Parathyroid adenoma (tissue), 2 donors: ENCODE results near the gene IRGQ.
A peak's percentile ranks its signal among the peaks of the same experiment; 100 is the strongest.

Experiments used
- H2AFZ ChIP-seq: fragments of 300-600 bp; sonication (generic); one replicate; pipeline ENCODE4 v1.7.0; 2017; ENCODE audit warnings: antibody characterized with exemption, mild to moderate bottlenecking
- H3K27ac ChIP-seq: fragments of 300-600 bp; sonication (generic); one replicate; pipeline ENCODE4 v1.7.0; 2017
- H3K27me3 ChIP-seq: fragments of 300-600 bp; sonication (generic); one replicate; pipeline ENCODE4 v1.7.0; 2017; ENCODE audit warnings: low read length; ENCODE audit not compliant: control insufficient read depth, insufficient read depth
- H3K36me3 ChIP-seq: fragments of 300-600 bp; sonication (generic); one replicate; pipeline ENCODE4 v1.7.0; 2017; ENCODE audit warnings: low read length; ENCODE audit not compliant: control insufficient read depth, insufficient read depth
- H3K4me1 ChIP-seq: fragments of 300-600 bp; sonication (generic); one replicate; pipeline ENCODE4 v1.7.0; 2017; ENCODE audit warnings: control low read depth
- H3K4me2 ChIP-seq: fragments of 300-600 bp; sonication (generic); one replicate; pipeline ENCODE4 v1.7.0; 2017; ENCODE audit warnings: low read length
- H3K4me3 ChIP-seq: fragments of 300-600 bp; sonication (generic); one replicate; pipeline ENCODE4 v1.7.0; 2017; ENCODE audit warnings: low read depth, low read length
- H3K79me2 ChIP-seq: fragments of 300-600 bp; sonication (generic); one replicate; pipeline ENCODE4 v1.7.0; 2017; ENCODE audit warnings: control low read depth
- H3K9ac ChIP-seq: fragments of 300-600 bp; sonication (generic); one replicate; pipeline ENCODE4 v1.7.0; 2017; ENCODE audit warnings: mild to moderate bottlenecking
- H3K9me3 ChIP-seq: fragments of 300-600 bp; sonication (generic); one replicate; pipeline ENCODE4 v1.7.0; 2017; ENCODE audit warnings: low read length; ENCODE audit not compliant: control insufficient read depth
- CTCF ChIP-seq: fragments of 300-600 bp; sonication (generic); IDR thresholded peaks from one replicate; pipeline ENCODE4 v1.7.0; 2017; ENCODE audit warnings: antibody characterized with exemption, mild to moderate bottlenecking
- donor health status: primary hyperparathyroidism.

The IRGQ gene

DNA sequence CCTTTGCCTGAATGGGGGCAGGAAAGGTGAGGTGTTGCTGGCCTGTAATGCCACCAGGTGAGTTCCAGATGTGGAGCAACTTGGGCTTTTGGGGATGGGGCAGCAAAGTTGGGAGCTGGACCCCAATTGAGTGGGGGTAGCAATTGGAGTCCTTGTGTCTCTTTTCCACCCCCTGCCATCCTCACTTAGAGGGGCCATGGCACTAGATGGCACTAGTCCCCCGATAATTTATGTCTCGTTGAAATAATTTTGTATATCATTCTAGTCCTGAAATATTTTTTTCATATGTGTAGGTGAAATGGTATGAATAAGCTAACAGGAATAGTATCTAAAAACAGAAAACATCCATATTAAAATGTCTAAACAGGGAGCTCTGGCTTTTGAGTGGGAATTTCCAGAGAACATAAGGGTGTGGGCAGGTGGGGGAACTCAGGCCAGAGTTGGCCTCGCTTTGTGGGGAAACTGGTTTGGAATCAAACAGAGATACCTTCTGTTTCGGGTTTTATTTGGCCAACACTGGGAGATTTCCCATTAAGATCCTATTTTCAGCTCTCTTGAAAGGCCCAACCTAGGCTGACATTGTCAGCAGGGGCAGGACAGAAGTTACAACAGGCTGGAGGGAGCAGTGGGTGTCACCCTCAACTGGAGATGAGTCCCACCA lies 3.8 kb upstream of the IRGQ start:
- no peaks in the 10 kb centered on the region for H3K9me3 ChIP-seq
- H3K79me2 ChIP-seq, result peaks cover 9% of the 10 kb centered on the region
- no peaks in the 10 kb centered on the region for H3K36me3 ChIP-seq
- H3K4me3 ChIP-seq, result no peak overlapping the region
- no peak overlapping the region for H3K4me2 ChIP-seq
- H3K9ac ChIP-seq, result no peak overlapping the region
- no peak overlapping the region for H2AFZ ChIP-seq
- no peaks in the 10 kb centered on the region for H3K27me3 ChIP-seq
- TF ChIP-seq CTCF, result no peak
- H3K27ac ChIP-seq, result no peak overlapping the region
- H3K4me1 ChIP-seq, result peaks cover 11% of the 10 kb centered on the region

DNA sequence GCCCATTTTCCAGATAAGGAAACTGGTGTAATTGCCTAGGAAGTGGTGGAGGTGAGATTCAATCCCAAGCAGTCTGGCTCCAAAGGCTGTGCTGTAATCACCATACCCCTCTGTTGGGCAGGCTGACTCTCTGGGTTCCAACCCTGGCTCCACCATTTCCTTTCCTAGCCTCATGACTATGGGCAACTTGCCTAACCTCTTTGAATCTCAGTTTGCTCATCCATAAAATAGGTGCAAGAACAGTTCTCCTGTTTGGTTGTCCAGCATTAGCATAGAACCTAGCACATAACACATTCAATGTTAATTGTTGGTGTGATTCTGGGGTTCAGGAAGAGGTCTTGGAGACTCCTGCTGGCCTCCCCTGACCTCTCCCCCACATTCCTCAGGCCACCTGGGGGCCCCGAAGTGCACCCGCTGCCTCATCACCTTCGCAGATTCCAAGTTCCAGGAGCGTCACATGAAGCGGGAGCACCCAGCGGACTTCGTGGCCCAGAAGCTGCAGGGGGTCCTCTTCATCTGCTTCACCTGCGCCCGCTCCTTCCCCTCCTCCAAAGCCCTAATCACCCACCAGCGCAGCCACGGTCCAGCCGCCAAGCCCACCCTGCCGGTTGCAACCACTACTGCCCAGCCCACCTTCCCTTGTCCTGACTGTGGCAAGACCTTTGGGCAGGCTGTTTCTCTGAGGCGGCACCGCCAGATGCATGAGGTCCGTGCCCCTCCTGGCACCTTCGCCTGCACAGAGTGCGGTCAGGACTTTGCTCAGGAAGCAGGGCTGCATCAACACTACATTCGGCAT lies 2.7 kb upstream of the IRGQ start:
- peaks cover 12% of the 10 kb centered on the region for H3K4me1 ChIP-seq
- H3K27ac ChIP-seq, result no peak overlapping the region
- TF ChIP-seq CTCF, result no peak
- H3K79me2 ChIP-seq, result peaks cover 16% of the 10 kb centered on the region
- H3K9ac ChIP-seq, result no peak overlapping the region
- no peak overlapping the region for H2AFZ ChIP-seq
- H3K9me3 ChIP-seq, result no peaks in the 10 kb centered on the region
- H3K4me3 ChIP-seq, result no peak overlapping the region
- H3K27me3 ChIP-seq, result no peaks in the 10 kb centered on the region
- H3K4me2 ChIP-seq, result no peak overlapping the region
- H3K36me3 ChIP-seq, result no peaks in the 10 kb centered on the region

DNA sequence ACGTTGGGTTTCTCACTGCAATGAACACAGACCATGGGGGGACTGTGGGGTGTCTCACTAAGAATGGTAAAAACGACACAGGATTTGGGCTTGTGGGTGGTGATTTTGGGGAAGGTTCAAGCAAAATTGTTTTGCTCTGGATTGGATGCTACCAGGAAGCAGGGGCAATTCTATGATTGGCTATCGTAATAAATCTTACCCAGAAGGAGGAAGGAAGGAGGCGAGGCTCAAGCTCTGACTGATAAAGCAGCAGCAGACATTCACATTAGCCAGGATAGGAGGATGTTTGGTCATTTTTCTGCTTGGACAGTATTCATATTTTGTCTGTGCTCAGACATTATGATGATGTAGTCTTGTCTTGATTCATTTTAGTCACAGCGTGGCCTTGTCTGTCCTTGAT lies 1.9 kb upstream of the IRGQ start:
- Histone ChIP-seq H3K9ac (no peak overlapping the region), H3K9me3 (no peaks in the 10 kb centered on the region), H3K4me2 (no peak overlapping the region), H3K27ac (no peak overlapping the region), H2AFZ (no peak overlapping the region), H3K36me3 (no peaks in the 10 kb centered on the region), H3K4me1 (peaks cover 12% of the 10 kb centered on the region), H3K27me3 (no peaks in the 10 kb centered on the region), H3K4me3 (no peak overlapping the region), H3K79me2 (peaks cover 17% of the 10 kb centered on the region)
- TF ChIP-seq CTCF, result no peak

DNA sequence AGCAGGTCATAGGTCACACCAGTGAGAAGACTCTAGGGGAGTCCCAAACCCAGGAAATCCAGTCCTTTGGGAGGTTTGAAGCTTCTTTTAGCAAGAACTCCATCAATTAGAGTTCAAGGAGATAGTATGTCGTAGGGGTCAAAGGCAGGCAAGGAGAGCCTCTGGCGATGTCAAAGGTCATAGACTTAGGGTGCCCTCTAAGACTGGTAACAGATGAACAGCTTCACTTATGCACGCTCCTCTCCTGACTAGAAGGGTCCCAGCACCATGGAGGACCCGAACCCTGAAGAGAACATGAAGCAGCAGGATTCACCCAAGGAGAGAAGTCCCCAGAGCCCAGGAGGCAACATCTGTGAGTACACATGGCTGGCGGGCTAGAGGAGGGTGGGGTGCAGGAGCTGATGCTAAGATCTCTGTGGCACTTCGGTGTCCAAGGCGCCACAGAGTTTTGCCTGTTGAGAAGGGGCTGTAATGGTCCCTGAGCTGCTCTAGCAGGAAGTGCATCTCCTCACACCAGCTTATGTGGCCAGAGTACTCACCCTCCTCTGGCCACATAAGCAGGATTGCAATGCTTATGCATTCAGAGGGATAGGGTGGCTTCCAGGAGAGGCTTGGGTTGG lies 1.0 kb upstream of the IRGQ start:
- Histone ChIP-seq H3K27me3 (no peaks in the 10 kb centered on the region), H2AFZ (peak overlapping the region; percentile 72), H3K4me1 (peaks cover 12% of the 10 kb centered on the region), H3K9ac (peak overlapping the region; percentile 16), H3K36me3 (no peaks in the 10 kb centered on the region), H3K27ac (peak overlapping the region; percentile 92), H3K9me3 (no peaks in the 10 kb centered on the region), H3K4me3 (peak overlapping the region; percentile 85), H3K4me2 (peak overlapping the region; percentile 95), H3K79me2 (peaks cover 17% of the 10 kb centered on the region)
- no peak for TF ChIP-seq CTCF
